Measurements from ENCODE around the gene EBI3.
"Not testable (repeated sequence)": the region's sequence is repeated elsewhere in the genome, so short reads cannot be mapped to it uniquely, and the experiment has no call there.

EBI3 gene

DNA sequence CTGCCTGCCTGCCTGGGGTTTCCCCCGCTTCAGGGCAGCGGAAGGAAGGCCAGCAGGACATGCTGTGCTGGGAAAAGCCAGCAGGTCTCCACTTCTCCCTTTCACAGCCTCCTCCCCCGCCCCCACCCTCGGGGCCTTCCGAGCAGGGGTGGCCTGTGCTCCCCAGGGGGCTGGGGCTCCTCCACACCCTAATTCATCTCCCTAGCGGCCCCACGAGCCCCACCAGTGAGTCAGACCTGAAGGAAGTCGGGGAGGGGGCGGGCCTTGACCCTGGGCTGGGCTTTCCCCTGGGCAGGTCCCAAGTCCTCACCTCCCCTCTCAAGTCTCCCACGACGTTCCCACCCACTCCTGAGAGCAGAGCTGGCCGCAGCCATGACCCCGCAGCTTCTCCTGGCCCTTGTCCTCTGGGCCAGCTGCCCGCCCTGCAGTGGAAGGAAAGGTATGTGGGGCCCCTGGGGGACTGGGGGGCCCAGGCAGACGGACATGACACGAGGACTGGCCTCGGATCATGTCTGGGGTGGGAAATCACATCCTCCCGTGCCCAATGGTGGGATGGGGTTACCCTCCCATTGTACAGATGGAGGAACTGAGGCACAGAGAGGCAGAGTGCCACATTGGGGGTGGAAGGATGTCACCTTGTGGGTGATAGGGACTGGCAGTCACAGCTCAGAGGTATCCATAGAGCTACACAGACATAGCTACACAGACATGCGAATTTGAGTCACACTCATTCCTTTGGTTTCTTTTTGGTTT lies at the start of gene EBI3:
Gene EBI3, plus strand, starts transcription at position 345 of the 753 bp plus-strand sequence. Its CDS starts 28 bp downstream, at position 373.
- no peak for DNase-seq

GRCh38 chr19:4181053-4181508 lies 48.2 kb upstream of the EBI3 start:
- no peak for DNase-seq

GRCh38 chr19:4182084-4182810 lies 47.1 kb upstream of the EBI3 start, which contains the start of the genes ANKRD24 and SIRT6:
ANKRD24 (plus strand) TSS chr19:4182689; CDS start chr19:4186426, 3,737 bp downstream.
SIRT6 (minus strand) TSS chr19:4182563; CDS start chr19:4182539, 24 bp downstream.
- peak; percentile 89 for DNase-seq

- no peak for DNase-seq
Observed at GRCh38 chr19:4183967-4184717, 45.2 kb upstream of the EBI3 start.

GRCh38 chr19:4184718-4185352 lies 44.5 kb upstream of the EBI3 start:
- DNase-seq = no peak

GRCh38 chr19:4185413-4186086 lies 43.8 kb upstream of the EBI3 start:
- DNase-seq = no peak

- peak; percentile 26 for DNase-seq
Observed at GRCh38 chr19:4186087-4186993, 43.0 kb upstream of the EBI3 start.

- DNase-seq = no peak
Observed at GRCh38 chr19:4187313-4188122, 41.8 kb upstream of the EBI3 start.

DNA sequence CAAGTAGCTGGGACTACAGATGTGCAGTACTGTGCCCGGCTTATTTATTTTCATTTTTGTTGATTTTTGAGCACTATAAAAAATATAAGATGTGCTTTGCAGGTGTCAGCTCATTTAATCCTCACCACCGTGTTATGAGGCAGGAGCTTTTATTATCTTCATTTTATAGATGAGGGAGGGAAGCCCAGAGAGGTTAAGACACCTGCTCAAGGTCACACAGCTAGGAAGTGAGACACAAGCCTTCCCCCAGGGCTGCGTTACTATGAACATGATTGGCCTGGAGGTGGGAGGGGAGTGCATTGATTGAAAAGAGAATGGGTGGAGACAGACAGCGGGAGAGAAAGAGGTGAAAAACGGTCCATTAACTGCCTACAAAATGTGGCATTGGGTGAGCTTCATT lies 39.7 kb upstream of the EBI3 start:
- DNase-seq = no peak

- DNase-seq = not testable (repeated sequence)
Observed at GRCh38 chr19:4192537-4192936, 36.8 kb upstream of the EBI3 start.

GRCh38 chr19:4194353-4194752 lies 35.0 kb upstream of the EBI3 start:
- no peak for DNase-seq

- no peak for DNase-seq
Observed at GRCh38 chr19:4196009-4196408, 33.3 kb upstream of the EBI3 start.

GRCh38 chr19:4196587-4197148 lies 32.7 kb upstream of the EBI3 start:
- DNase-seq = no peak

DNA sequence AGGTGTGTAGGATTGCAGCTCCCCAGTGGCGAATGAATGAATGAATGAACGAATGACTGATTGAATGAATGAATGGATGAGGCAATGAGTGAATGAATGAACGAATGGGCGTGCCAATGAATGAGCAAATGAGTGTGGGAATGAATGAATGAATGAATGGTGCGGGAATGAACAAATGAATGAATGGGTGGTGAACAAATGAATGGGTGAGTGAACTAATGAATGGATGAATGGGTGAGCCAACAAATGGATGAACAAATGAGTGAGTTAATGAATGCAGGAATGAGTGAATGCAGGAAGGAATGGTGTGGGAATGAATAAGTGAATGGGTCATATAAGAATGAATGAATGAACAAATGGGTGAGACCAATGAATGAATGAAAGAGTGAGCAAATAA lies 32.1 kb upstream of the EBI3 start:
- DNase-seq = no peak

GRCh38 chr19:4197625-4198466 lies 31.5 kb upstream of the EBI3 start:
- DNase-seq = peak; percentile 18

DNA sequence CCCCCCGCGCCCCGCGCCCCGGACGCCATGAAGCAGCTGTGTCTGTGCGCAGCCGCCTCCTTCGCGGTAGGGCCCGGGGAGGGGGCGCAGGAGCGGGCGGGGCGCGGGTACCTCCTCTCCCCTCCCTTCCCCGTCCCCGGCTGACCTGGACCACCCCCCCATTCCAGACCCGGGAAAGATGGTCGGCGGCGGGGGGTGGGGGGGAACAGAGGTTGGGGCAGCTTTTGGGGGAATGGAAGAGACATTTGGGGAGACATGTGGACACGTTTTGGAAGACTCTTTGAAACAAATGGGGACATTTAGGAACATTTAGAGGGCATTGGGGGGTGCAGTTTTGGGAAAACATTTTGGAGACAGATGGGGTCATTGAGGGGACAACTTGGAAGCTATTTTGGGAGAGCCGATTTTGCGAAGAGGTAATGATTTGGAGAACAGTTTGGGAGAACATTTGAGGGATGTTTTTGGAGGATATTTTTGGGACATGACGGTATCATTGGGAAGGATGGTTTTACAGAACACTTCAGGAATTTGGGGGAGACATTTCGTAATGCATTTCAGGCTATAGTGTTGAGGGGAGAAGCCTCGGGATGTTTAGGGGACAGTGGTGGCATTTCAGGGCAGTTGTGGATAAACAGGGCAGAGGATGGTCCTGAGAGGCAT lies 30.7 kb upstream of the EBI3 start:
- DNase-seq = no peak

DNA sequence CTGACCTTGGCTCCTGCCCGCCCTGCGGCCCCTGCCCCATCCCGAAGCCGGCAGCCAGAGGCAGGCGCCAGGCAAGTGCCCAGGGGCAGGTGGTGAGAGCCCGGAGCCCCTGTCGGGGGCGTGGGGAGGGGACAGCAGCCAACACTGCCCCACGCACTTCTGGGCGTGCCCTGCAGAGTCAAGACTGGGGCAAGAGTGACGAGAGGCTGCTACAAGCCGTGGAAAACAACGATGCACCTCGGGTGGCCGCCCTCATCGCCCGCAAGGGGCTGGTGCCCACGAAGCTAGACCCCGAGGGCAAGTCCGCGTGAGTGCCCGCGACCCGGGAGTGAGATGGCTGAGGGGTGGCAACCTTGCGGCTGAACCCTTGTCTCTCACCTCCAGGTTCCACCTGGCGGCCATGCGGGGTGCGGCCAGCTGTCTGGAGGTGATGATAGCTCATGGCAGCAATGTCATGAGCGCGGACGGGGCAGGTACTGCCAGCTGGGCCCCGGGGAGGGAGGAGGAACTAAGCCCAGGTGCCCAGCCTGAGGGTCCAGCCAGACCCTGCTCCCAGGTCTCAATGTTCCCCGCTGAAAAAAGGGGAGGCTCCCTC lies 29.5 kb upstream of the EBI3 start:
- DNase-seq = peak; percentile 47
